HG02884 (cell line): ENCODE measurements around the gene GPR39.

ENCODE experiments used
- ATAC-seq: cut with Tn5 transposase; IDR thresholded peaks from one replicate; pipeline ENCODE4 v1.9.1; 2021; ENCODE audit warnings: mild to moderate bottlenecking, moderate library complexity; ENCODE audit not compliant: unreplicated experiment

The GPR39 gene

DNA sequence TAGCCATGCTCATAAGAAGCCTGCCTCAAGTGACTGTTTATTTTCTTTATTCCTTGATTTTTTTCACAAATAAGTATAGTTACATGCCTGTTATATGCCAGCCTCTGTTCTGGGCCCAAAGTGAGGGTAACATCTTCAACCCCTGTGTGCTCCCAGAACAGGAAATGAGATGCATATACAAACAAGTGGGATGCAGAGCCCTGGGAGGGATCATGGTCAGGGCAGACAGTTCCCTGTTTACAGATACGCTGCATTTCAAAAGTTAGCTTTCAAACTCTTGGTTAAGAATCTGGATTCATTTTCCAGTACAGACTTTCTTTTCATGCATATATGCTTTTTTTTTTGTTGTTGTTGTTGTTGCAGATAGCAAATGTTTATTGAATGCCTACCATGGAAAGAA is 24.4 kb downstream of the GPR39 start:
- no peak for ATAC-seq

DNA sequence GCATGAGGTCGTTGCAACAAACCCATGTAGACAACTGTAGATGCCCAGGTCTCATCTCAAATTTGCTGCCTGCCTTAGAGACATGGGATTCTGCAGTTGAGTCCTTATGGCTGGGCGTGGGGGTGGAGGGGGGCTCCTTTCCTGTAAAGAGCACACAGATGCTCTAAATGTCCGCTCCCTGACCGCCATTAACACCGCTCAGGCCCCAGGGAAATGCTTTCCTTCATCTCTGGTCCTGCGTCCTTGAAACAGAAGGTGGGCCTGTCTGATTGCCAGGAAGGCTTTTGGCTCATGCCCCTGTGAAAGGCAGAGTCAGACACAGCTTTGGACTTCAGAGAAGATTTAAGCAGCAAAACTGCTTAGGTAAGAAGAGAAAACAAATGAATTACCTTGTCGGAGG is 25.7 kb downstream of the GPR39 start:
- no peak for ATAC-seq

DNA sequence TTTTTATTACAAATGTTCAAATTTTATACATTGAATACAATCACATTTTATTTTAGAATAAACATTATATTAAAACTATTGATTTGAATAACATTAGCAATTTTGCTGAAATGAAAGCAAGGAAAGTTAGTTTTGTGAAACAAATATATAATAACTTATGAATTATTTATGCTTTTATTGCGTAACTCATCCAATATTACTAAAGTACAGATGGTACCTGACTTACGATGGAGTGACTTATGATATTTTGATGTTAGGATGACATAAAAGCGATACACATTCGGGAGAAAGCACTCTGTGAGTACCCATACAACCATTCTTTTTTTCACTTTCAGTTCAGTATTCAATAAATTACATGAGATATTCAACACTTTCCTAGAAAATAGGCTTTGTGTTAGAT is 26.5 kb downstream of the GPR39 start:
- ATAC-seq: no peak

DNA sequence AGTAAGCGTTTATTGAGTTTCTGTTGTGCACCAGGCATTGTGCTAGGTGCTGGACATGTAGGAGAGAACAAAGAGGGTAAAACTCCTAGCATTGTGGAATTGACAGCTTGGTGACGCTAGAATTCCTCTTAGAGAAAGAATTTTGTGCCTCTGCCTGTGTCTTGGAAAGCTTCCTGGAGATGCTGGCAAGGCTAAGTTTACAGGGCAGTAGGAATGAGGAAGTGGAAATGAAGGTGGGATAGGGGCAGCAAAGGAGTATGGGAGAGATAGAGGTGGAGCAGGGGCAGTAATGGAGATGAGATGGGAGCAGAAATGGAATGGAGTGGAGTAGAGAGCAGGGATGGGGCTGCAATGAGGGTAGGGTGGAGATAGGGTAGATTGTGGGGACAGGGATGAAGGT is 29.8 kb downstream of the GPR39 start:
- no peak for ATAC-seq

DNA sequence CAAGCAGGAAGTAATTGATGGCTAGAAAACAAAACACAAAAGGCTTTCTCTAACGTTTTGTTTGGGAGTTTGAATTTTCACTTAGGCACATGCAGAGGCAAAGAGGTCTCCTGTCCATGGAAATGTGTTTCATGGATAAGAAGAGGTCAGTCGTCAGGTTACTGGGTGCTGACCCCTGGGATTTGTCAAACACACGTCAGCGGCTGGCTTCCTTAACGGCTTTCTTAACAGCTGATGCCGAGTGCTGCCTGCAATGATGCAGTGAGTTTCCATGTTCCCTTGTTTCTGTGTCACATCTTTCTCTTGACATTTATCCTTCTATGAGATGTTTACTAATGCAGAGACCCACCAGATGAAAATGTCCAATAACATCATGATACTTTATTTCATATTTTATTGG is 31.7 kb downstream of the GPR39 start:
- no peak for ATAC-seq

DNA sequence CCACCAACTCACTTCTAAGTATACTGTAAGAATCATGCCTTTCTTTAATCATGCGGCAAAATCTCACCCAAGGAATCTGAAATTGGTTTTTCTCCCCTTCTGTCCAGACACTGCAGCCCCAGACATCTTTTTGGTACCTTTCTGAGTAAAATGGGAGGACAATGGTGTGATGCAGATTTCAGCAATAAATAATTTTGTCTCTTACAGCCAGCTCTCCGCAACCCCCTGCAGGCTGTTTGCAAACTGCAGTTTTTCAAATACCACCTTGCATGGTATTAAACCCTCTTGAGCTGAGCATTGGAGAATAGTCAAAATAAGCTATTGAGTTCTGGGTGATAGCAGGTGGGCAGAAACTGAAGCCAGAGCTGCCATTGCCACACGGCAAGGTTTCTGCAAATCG is 32.2 kb downstream of the GPR39 start:
- no peak for ATAC-seq

DNA sequence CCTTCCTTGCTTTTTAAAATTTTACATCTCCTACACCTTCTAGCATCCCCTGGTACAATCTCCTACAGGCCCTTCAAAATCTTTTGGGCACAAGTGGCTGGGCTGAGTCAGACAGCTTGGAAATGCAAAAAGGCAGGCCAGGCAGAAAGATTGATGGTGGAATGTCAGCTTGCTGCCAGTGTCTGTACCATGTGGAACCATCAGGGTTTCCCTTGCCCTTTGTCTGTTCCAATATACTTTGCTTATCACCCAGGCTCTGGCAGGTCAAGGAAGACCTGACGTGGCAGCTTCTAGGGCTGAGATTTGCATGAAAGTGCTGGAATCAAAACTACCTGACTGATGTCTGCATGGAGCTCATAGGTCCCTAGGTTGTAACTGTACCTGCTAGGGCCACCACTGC is 33.3 kb downstream of the GPR39 start:
- no peak for ATAC-seq

DNA sequence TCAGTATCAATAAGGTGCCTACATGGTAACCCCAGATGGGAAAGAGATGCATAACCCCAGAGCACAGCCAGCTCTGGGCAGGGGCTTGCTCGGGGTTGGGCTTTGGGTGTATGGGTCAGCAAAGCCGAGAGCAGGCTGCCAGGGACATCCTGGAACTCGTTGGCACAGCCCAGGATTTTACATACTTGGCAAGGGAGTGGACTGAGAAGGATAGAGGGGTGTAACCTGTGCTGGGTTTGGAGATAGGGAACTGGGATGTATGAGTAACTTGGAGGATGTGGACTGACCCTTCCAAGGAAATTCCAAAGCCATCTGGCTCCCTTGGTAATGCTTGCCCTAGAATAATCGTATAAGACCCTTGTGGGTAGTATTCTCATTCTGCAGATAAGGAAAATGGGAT is 44.2 kb downstream of the GPR39 start:
- no peak for ATAC-seq

DNA sequence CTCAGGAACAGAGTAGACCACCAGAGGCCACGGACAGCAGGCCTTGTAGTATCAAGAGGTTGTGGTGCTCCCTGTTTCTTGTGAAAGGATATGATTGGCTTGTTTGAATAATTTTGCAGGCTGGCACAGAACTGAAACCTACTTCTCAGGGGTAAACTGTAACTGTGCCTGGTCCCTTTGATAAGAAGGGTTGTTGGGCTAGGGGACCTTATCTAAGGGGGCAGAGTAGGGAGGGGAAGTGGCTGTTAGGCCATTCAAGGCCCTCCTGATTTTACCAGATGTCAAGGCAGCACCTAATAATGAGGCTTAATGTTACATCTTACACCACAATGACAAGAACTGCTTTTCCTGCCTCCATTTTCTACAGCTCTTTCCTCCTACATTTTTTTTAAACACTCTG is 45.6 kb downstream of the GPR39 start:
- no peak for ATAC-seq

DNA sequence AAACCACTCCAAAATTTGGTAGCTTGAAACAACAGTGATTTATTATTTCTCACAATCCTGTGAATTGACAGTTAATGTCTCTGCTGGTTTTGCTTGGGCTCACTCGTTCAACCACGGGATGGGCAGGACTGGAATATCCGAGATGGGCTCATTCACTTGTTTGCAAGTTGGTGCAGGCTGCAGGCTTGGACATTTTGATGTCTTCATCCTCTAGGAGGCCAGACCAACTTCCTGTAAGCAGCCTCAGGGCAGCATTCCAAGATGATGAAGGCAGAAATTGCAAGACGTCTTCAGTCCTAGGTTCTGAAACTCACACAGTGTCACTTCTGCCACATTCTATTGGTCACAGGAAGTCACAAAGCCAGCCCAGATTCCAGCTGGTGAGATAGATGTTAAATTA is 47.1 kb downstream of the GPR39 start:
- ATAC-seq: no peak

DNA sequence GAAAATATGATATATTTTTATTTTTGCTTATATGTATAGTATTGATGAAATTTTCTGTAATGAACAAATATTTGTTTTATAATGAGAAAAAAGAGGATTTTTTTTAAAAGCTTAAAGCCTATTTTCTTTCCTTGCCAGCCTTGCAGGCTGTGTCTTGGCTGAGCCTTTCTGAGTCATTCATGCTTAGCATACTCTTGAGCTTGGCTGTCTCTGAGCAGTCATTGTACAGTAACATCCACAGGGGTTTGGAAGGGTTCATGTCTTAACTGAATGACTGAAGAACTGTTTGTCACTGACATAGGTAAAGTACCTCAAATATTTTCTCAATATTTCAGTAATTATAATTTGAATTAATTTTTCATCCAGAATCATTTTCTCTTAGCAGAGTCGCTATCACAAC is 49.3 kb downstream of the GPR39 start:
- ATAC-seq: no peak

DNA sequence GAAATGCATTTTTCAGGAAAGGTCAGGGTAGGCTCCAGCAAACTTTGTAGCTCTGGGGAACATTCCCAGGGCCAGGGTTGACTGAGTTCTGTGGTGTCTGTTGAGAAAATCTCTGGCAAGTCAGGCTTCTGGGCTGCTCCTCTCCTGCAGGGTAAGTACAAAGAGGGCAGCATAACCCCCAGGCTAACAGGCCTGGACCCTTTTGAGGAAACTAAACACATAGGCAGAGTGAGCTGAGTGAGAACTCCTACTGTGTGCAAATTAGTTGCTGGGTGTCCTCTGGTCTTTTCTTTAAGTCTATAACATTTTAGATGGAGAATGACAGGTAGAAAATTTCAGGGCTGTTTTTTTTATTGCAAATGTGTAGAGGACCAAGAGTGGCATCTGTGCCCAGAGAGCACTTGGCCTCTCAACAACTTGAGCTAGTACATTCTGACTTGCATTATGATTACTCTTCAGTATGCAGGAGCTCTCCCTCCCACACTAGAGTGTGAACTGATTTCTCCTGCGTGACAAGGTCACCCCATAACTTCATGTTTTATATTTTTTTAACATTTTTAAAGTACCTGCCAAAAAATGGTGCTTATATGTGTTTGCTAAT is 49.9 kb downstream of the GPR39 start:
- ATAC-seq: no peak

DNA sequence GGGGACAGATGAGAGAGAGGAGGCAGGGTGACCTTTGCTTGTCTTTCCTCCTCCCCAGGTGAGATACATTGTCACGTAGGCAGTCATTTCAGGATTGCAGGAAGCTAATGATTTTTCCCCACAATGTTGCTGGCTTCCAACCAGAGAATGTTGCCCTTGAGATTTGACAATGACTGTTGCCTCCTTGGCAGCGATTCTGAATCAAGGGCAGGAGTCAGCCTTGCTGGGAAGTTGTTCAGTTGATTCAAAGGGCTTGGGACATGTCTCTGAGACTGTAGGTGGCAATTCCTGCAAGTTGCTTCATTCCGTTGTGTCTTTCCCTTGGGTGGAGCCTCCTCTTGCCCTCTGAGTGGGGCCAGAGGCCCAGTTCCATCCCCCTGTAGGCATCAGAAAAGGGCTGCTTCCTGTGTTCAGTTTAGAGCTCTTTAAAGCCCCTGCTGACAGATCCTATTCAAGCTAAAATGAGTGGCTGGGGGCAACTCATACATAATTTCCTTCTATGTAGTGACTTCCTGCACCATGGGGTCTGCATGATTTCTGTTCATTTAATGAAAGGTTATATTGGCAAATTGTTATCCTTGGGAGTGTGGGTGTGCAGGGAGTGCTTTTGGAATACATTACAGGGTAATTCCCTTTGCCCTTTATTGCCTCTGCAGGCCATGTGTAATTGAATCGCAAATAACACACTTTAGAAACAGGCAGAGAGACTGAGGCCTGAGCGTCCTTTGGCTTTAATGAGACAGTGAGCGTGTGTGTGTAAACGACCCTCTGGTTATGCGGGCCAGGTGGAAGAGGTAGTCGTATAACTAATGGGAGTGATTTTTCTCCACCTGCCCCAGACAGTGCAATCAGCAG is 52.4 kb downstream of the GPR39 start:
- no peak for ATAC-seq

DNA sequence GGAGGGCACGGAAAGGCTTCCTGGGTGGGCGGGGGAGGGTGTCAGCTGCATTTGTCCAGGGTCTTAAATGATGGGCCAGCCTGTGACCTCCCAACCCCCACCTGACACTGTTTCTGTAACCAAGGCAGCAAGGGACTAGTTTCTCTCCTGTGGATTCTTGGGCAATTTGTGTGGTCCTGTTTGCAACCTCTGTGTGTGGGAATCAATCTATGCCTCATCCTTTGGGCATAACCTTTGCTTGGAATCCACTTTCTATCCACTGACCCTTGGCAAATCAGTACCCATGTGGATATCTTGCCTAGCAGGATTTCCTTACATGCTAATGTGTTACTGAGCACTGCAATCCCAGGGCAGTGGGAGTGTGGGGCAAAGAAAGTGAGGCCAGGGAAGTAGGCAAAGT is 54.1 kb downstream of the GPR39 start:
- ATAC-seq: no peak

DNA sequence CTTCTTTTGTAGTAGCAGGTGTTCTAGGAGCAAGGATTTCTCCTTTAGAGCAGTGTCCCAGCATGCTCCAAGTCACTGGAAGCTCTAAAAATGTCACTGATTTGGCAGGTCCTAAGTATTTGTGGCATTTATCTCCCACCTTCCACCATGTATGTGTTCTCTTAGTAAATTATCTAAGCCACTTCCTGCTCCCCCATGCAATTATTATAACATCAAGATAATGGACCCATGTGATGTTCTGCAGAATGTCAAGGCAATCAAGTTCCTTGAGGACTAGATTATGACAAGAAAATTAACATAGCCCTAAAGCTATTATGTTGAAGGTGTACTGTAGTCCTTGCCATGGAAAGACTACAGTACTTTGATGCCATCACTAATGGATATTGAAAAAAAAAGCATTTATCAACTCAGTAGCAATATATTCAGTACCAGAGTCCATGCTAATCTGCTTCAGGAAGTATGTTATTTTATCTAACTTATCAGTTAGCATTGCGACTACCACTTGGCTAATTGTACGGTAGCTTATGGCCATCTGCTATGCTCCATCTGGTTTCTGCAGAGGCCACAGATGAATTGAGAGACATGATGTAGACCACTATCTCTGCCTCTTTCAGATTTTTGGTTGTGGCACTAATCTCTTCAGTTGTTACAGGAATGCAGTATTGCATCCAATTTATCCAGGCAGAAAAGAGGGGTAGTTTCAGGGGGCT is 56.7 kb downstream of the GPR39 start:
- ATAC-seq: no peak

DNA sequence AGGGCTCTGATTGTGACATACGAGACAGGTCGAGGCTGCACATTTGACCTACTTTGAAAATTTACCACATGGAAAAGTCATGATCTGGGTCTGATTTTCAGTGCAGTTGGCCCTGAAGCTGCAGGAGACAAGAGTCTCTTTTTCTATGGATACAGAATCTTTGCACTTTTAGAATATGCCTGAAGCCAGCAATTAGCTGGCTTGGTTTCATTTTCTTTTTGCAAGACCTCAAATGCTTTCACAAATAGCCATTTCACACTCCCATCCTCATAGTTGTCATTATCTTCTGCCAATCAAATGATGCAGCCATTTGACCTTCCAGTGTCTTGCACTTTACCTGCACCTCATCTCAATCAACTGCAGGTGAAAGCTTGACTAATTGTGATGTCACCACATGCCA is 59.0 kb downstream of the GPR39 start:
- no peak for ATAC-seq

DNA sequence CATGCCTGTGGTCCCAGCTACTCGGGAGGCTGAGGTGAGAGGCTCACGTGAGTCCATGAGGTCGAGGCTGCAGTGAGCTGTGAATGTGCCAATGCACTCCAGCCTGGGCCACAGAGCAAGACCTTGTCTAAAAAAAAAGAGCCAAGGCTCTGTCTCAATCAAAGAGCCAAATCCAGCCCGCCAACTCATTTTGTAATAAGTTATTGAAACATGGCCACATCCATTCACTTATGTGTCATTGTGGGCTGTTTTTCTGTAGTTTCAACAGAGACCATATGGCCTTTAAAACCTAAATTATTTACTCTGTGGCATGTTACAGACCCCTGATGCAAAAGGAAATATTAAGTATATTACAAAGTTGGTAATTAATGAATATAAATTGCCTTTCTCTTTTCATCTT is 60.8 kb downstream of the GPR39 start:
- no peak for ATAC-seq

DNA sequence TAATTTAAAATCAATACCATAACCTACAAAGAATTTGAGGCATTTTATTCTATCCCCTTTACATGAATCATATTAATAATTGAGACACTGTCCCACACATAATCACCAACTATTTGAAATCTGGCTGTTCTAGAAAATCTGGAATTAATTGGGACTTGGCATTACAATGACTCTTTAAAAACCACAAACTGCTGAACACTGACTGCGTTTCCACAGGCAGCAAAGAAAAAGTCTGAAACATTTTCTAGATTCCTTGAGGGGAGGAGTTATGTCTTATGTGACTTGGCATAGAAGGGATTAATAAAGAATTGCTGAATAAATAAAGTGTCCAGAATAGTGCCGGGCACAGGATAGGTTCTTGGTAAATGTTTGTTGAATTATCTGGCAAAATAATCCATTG is 61.4 kb downstream of the GPR39 start:
- no peak for ATAC-seq

DNA sequence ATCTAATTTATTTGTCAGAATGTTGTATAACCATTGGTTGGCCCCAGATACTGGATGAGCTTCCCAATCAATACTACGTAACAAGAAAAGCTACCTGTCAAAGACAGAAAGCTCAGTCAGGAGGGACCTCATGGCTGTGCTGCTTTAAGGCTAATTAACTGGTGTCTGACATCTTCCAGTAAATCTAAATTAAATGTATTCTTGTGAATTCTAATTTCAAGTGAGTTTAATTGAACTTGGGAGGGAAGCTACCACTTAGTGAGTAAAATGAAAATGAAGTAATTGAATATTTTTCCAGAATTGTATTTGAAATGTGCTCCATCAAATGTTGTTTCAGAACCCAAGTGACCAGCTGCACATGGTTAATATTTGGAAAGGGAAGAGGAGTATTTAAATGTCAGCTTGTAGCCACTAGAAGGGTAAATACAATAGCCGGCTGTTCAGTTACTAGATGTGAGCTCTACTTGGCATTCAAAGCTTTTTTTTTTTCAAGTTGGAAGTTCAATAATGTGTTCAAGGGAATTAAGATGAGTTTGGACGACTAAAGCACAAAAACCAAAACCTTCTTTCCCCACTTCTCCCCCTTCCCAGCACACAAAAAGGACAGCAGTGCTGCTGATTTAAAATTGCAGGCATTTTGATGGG is 62.0 kb downstream of the GPR39 start:
- ATAC-seq: no peak

DNA sequence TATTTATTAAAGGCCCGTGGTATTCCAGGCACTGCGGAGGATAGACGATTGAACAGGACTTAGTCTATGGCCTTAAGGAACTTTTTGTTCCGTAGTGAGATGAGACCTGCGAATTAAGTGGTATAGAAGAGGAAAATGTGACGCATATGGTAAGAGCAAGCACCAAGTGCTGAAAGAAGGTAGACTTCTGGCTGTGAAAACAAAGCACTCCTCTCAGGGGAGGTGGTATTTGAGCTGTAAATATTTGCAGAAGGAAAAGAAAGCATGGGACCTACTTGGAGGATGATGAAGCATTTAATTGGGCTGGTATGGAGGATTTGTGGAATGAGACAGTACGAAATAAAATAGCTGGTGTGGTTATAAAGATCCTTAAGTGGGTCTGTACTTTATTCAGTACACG is 62.5 kb downstream of the GPR39 start:
- ATAC-seq: no peak

DNA sequence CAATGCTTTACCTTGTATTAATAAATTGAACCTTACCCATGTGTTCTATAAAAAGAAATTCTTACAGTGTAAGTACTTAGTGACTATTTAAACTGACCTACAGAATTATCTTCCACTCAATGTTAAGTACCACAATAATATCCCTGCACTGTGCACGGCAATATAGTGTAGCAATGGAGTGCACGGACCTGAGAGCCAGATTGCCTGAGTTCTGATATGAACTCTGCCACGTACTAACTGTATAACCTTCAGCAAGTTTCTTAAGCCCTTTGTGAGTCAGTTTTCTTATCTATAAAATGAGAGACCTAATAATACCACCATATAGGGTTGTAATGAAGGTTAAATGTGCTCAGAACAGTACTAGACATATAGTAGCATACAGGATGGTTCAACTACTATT is 66.2 kb downstream of the GPR39 start:
- ATAC-seq: no peak

DNA sequence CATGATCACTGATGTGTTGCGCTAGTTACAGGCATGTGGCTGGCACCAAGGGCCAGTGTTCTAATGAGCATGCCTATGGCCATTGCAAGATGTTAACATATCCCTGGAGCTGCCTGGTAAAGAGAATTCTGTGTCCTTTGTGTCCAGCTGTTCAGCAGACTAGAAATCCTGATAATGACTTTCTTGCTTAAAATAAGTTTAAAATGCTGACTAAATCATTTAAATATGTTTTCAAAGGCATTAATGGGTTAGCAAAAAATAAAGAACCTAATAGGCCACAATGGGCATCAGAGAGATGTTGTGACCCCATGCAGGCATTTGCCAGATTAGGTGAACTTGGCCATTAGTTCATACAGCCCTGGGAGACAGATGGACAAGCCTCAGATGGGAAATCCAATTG is 67.5 kb downstream of the GPR39 start:
- ATAC-seq: no peak
